Cortex of kidney (tissue), 1 donor: ENCODE results near the gene CYB5B.

Source experiments
- DNase-seq: peaks from one replicate; lab custom pipeline; 2025; lab: John Stamatoyannopoulos, UW

CYB5B gene

DNA sequence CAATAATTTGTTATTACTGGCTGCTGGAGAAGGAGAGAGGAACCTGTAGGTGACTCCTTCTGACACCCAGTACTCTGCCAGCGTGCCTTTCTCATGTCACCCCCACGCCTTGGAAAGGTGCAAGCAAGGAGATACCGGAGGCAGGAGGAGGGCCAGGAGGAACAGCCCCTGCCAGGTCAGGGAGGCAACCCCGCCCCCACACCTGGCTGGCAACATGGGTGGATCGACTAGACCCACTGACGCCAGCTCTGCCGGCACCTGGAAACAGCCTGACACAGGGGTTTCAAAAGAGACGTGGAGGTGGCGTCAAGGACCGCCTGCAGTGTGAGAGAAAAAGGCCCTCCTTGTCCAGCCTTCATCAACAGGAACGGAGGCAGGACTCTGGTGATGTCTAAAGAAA lies 62.3 kb downstream of the CYB5B start:
- DNase-seq, result no peak

DNA sequence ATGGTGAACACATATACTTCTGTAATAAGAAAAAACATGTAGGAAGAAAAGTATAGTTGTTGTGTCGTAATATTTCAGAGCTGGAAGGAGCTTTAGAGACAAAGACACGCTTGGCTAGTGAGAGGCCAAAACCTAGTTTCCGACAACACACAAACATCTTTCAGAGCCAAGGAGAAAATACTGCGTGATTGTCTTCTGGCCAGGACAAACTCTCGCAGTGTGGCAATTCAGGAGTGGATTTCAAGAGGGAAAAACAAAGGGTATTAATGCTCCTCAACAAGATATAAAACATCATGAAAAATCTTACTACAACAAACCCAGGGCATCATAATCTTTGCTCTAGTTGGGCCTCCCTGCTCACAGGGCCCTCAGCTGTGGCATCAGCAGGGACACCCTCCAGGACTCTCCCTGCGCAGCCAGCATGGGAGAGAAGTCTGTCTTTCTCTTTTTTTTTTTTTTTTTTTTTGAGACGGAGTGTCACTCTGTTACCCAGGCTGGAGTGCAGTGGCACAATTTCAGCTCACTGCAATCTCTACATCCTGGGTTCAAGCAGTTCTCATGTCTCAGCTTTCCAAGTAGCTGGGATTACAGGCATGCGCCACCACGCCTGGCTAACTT lies 66.4 kb downstream of the CYB5B start:
- DNase-seq, result no peak

DNA sequence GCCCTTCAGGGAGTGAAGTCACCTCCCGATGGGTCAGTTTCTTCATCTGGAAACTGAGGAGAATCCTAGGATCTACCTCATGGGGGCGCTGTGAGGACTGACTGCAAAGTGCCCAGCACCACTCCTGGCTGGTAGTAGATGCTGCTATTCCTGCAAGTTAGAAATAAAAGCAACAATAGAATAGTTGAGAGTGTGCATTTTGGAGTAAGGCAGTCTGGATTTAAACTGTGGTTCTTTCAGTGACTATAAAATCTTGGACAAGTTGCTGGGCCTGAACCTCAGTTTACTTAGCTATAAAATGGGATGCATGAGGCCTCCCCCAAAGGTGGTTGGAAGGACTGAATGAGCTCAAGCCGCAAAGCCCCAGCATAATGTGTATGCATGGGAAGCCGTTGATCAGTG lies 70.6 kb downstream of the CYB5B start:
- no peak for DNase-seq

DNA sequence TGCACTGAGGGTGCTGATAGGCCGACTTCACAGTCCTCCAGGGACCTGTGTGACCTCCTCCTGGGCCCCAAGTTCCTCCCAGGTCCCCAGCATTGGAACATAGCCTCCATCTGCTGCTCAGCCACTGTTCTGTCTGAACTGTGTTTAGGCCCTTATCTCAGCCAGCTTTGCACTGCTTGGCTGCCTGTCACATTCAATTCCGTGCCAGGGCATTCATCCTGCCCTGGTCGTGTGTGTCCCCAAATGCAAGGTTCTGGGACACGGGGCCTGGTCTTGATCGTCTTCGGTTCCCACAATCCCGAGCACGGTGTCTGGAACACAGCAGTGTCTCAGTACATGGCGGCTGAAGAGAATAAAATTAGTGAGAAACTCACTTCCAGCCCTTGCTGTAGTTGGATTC lies 71.4 kb downstream of the CYB5B start:
- no peak for DNase-seq

DNA sequence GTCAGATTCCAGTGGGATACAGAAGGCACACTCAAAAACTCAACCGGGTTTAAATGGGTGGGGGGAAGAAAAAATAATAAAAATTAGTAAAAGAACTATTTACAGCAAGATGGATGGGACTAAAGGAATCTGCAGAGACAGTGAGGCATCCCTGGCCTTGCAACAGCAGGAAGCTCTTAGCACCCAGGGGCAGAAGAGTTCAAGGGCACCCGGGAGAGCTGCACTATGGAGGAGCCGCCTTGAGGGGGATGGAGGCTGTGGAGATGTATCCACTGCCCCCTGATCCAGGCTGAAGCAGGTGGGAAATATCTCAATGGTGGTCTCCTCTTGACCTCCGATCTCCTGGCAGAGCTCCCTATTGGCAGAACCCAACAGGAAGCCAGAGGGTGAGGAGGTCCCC lies 72.0 kb downstream of the CYB5B start:
- no peak for DNase-seq

DNA sequence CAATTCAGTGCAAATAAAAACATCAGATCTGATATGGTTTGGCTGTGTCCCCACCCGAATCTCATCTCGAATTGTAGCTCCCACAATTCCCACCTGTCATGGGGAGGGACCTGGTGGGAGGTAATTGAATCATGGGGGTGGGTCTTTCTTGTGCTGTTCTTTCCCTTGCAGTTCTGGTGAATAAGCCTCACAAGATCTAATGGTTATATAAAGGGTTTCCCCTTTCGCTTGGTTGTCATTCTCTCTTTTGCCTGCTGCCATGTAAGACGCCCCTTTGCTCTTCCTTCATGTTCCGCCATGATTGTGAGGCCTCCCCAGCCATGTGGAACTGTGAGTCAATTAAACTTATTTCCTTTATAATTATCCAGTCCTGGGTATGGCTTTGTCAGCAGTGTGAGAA lies 72.5 kb downstream of the CYB5B start:
- DNase-seq, result no peak

DNA sequence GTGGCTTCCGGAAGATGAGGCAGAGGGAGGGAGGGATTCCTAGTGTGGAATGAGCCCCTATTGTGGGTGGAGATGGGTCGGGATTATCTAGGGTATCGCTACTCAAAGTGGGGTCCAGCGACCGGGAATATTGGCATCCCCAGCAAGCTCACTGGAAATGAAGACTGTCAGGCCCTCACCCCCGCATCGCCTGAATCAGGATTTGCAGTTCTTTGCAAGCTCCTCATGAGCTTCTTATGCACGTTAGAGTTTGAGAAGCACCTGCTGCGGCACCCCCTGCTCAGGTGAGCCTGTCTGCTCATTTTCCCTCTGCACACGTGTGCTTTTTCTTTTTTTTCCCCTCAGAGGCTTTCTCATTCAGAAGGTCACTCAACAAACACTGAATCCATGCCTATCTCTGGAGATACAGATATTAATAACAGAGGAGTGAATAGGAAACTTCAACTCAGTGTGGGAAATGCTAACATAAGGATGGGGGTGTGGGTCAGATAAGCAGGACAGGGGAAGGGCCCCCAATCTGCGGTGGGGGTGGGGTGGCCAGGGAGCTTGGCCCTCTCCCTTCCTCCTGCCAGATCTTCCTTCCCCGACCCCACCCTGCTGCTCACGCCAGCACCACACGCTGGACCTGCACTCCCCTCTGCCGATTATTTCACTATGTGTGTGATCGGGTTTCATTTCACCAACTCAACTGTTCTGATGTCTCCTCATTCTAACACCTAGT lies 73.6 kb downstream of the CYB5B start:
- no peak for DNase-seq

DNA sequence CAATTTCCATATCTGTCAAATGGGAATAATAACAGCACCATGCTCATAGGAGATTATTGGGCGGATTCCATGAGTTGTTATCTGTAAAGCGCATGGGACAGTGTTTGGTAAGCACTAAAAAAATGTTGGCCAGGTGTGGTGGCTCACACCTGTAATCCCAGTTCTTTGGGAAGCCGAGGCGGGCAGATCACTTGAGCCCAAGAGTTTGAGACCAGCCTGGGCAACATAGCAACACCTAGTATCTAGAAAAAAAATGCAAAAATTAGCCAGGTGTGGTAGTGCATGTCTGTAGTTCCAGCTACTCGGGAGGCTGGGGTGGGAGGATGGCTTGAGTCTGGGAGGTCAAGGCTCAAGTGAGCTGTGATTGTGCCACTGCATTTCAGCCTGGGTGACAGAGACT lies 74.5 kb downstream of the CYB5B start:
- DNase-seq, result no peak

DNA sequence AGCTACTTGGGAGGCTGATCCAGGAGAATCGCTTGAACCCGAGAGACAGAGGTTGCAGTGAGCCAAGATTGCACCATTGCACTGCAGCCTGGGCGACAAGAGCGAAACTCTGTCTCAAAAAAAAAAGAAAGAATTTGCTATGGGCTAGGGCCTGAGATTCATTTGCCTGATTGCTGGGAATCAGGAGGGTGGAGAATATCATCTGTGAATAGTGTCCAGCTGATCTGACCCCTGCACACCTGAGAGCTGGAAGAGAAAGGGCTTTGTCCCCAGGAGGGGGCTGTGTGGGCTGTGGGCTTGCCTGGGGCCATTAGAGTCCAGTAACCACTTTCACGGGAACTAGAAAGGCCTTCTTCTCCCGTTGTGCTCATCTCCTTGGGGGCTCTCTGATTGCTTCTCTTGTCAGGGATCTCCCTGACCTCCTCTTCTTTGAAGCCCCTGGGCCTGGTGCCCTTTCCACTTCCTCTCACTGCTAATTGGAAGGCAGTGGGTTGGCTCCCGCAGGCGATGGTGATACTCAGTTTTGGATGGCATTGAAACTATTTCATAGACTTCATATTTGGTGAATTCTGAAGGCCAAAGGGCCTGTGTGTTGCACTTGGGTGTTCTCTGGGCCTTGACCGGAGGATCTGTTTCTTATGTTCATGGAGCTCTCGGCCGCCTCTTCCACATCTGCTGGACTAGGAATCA lies 75.3 kb downstream of the CYB5B start:
- DNase-seq, result no peak

DNA sequence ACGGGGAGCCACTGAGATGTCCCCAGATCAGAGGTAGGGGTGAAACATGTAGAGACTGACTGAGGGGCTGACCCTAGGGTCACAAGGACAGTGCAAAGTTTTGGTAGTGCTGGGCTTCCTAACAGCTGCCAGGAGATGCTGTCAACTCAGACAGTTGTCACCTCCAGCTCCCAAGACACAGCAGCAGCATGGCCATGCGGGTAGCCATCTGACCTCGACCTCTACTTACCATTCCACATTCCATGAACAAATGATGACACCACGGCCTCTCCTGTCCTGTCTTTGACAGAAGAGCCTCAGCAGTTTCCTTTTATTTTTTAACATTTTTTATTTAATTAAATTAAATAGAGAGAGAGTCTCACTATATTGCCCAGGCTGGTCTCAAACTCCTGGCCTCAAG lies 76.1 kb downstream of the CYB5B start:
- DNase-seq, result no peak

DNA sequence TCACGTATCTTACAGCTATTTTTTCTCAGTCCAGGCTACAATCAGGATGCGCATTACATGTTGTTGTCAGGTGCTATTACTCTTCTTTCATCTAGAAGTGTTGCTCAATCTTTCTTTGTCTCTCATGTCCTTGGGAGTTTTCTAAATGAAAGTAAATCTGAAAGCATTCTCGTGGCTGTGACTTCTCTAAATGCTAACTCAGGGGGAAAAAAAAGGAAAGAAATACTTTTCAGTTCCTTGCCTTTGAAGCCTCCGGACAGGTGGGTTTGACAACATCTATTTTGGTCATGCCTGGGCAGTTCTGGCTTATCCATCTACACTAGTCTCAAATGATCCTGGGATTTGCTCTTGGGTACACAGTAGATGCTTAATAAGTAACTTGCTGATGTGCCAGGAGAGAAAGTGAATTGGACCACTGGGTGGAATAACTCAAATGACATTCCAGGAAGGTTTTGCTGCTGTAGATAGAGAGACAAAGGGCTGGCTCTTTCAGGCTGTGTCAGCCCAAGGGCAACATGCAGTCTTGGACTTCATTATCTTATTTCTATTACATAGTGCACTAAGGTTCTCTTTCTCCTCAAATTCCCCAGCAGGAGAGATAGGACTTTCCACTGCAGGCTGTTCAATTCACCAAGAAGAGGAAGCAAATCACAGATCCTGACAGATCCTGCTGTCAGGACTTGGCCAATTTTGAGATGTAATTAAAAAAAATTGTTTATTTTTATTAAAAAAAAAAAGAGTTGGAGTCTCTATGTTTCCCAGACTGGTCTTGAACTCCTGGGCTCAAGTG lies 77.7 kb downstream of the CYB5B start:
- DNase-seq, result no peak

DNA sequence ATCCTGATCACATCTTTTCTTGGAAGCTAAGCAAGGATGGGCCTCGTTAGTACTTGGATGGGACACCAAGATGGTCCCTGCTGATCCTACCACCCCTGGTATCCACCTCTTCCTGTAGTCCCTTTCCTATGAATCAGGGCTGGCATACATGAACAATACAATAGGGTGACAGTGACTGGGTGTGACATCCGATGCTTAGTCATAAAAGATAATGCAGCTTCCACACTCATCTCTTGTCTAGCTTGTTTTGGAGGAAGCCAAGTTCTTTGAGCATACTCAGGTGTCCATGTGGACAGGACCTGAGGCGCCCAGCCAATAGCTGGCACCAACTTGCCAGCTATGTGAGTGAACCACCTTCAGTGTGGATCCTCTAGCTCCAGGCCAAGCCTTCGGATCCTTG lies 78.8 kb downstream of the CYB5B start:
- DNase-seq, result no peak

DNA sequence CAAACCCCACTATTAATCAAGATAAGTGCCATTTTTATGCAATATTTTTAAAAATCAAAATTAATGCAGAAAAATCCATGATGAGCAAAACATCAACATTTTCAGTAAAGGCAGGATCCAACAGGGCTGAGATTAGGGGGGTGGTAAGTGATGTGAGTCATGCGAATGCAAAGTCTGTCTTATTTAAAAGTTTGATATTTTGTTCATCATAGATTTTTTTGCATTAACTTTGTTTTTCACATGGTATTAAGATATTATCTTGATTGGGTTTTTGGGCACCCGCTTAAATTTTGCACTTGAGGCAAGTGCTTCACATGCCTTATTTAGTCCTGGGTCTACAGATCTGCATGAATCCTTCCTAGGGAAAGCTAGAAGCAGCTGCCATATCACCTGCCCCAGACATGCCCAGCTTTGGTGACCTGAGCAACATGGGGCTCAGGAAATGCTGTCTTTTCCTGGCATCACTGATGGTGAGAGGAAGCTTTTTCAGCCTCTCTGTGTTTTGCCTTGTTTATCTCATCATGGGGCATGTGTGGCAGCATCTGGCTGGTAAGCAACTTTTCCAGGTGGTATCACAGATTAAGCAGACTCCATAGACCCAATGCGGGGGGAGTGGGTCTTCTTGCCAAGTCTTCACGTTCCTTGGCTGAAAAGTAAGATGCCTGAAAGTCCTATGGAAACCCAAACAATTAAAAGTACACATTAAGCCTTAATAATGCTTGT lies 83.8 kb downstream of the CYB5B start:
- no peak for DNase-seq

DNA sequence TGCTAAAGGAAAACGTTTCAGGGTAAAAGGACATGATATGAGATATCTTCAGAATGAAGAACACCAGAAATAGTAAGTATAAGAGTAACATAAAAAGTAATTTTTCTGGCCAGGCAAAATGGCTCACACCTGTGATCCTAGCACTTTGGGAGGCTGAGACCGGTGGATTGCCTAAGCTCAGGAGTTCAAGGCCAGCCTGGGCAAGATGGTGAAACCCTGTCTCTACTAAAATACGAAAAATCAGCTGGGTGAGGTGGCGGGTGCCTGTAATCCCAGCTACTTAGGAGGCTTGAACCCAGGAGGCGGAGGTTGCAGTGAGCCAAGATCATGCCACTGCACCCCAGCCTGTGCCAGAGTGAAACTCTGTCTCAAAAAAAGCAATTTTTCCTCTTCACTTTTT lies 84.7 kb downstream of the CYB5B start:
- DNase-seq, result no peak

DNA sequence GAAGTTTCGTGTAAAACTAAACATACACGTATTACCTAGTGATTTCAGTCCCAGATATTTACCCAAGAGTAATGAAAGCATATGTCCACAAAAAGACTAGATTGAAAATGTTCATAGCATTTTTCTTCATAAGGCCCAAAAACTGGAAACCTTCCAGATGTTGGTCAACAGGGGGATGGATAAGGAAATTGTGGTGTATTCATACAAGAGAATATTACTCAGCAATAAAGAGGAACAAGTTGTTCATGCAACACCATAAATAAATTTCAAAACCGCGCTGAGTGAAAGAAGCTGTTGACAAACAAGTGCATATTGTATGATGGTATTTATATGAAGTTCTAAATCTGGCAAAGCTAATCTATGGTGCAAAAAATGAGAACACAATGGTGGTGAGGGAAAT lies 87.2 kb downstream of the CYB5B start:
- DNase-seq, result no peak

DNA sequence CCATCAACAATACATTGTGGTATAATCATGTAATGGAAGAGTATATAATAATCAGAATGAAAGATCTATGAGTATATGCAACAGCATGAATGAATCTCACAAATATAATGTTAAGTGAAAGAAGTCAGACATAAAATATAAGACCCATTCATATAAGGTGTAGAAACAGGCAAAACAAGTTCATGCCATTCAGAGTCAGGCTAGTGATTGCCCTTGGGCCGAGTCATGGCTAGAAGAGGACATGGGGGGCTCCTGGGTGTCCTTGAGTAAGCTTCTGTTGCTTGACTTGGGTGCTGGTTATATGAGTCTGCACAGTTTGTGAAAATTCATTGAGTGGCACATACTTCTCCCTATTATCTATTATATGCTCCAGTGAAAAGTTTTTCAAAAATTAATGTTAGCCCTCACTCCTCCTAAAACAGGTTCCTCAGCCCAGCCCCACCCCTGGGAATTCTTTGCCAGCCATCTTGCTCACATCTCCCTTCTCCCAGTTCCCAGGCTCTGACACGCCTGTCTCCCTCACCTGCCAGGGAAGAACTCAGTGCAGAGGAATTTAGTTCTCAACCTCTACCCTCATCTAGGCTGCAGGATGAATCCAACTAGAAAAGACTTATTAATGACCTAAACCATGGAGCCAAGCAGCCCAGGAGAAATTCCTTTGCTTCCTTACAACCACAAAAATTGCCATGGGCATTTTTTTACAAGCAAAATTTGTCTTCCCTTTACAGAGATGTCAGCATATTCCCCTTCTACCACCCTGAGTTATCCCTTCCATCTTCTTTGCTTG lies 89.0 kb downstream of the CYB5B start:
- DNase-seq, result no peak

DNA sequence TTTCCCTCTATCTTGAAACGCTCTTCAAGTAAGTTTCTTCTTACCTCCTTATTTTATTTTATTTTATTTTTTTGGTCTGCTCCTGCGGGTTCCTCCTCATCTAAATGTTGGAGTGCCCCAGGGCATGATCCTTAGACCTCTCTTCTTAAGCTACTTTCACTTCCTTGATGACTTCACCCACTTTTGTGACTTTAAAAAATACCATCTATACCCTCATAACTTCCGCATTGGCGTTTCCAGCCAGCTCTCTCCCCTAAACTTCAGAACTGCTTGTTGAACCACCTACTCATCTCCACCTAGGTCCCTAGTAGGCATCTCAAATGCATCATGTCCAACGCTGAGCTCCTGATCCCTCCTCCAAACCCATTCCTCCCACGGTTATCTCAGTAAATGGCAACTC lies 89.9 kb downstream of the CYB5B start:
- DNase-seq, result no peak
